ENCODE data around the gene ZNF622.

The ZNF622 gene

GRCh38 chr5:16465544-16466432 is at the start of gene ZNF622:
Gene ZNF622 (minus strand): TSS chr5:16465800. CDS start chr5:16465665, 135 bp downstream.
- DNase-seq (ENCODE audit: low read depth in 3 of 3): peak; percentile 66 to 74 (median 74)

- DNase-seq (ENCODE audit: low read depth in 3 of 3): no peak
Observed at GRCh38 chr5:16510098-16510497, 44.5 kb upstream of the ZNF622 start.

- DNase-seq (ENCODE audit: low read depth in 3 of 3): no peak
Observed at GRCh38 chr5:16508730-16509531, 43.3 kb upstream of the ZNF622 start.

- DNase-seq (ENCODE audit: low read depth in 3 of 3): no peak
Observed at GRCh38 chr5:16507716-16508115, 42.1 kb upstream of the ZNF622 start.

- DNase-seq (ENCODE audit: low read depth in 3 of 3): no peak
Observed at GRCh38 chr5:16505904-16506303, 40.3 kb upstream of the ZNF622 start.

GRCh38 chr5:16505140-16505891 is 39.7 kb upstream of the ZNF622 start:
- DNase-seq (ENCODE audit: low read depth in 3 of 3): no peak

- DNase-seq (ENCODE audit: low read depth in 3 of 3): no peak
Observed at GRCh38 chr5:16504571-16504970, 39.0 kb upstream of the ZNF622 start.

- no peak for DNase-seq (ENCODE audit: low read depth in 3 of 3)
Observed at GRCh38 chr5:16502866-16503265, 37.3 kb upstream of the ZNF622 start.

GRCh38 chr5:16500024-16500423 is 34.4 kb upstream of the ZNF622 start:
- no peak for DNase-seq (ENCODE audit: low read depth in 3 of 3)

GRCh38 chr5:16497546-16497945 is 31.9 kb upstream of the ZNF622 start:
- DNase-seq (ENCODE audit: low read depth in 3 of 3): no peak

- DNase-seq (ENCODE audit: low read depth in 3 of 3): no peak
Observed at GRCh38 chr5:16493261-16493660, 27.7 kb upstream of the ZNF622 start.

- no peak for DNase-seq (ENCODE audit: low read depth in 3 of 3)
Observed at GRCh38 chr5:16492398-16493140, 27.0 kb upstream of the ZNF622 start.

- DNase-seq (ENCODE audit: low read depth in 3 of 3): no peak
Observed at GRCh38 chr5:16490911-16491310, 25.3 kb upstream of the ZNF622 start.

GRCh38 chr5:16489322-16489791 is 23.8 kb upstream of the ZNF622 start:
- DNase-seq (ENCODE audit: low read depth in 3 of 3): no peak

- DNase-seq (ENCODE audit: low read depth in 3 of 3): no peak
Observed at GRCh38 chr5:16487456-16487855, 21.9 kb upstream of the ZNF622 start.

GRCh38 chr5:16486711-16487111 is 21.1 kb upstream of the ZNF622 start:
- DNase-seq (ENCODE audit: low read depth in 3 of 3): no peak

- no peak for DNase-seq (ENCODE audit: low read depth in 3 of 3)
Observed at GRCh38 chr5:16485656-16486055, 20.1 kb upstream of the ZNF622 start.

- DNase-seq (ENCODE audit: low read depth in 3 of 3): no peak
Observed at GRCh38 chr5:16484081-16484480, 18.5 kb upstream of the ZNF622 start.

GRCh38 chr5:16483361-16483760 is 17.8 kb upstream of the ZNF622 start:
- DNase-seq (ENCODE audit: low read depth in 3 of 3): no peak

- DNase-seq (ENCODE audit: low read depth in 3 of 3): no peak
Observed at GRCh38 chr5:16482891-16483290, 17.3 kb upstream of the ZNF622 start.
